HG03565 (cell line): ENCODE measurements around the gene MACROD2.

Experiments
- ATAC-seq: cut with Tn5 transposase; IDR thresholded peaks from one replicate; pipeline ENCODE4 v1.9.1; 2021; ENCODE audit warnings: mild to moderate bottlenecking, moderate library complexity; ENCODE audit not compliant: unreplicated experiment

The MACROD2 gene

GRCh38 chr20:15658295-15658694, 1663.0 kb downstream of the MACROD2 start:
- no peak for ATAC-seq

GRCh38 chr20:15673206-15673605, 1677.9 kb downstream of the MACROD2 start:
- no peak for ATAC-seq

- ATAC-seq, result no peak
These were observed 1679.1 kb downstream of the MACROD2 start for GRCh38 chr20:15674253-15675060.

- ATAC-seq, result no peak
These were observed 1679.8 kb downstream of the MACROD2 start for GRCh38 chr20:15675061-15675514.

- ATAC-seq, result no peak
These were observed 1680.6 kb downstream of the MACROD2 start for GRCh38 chr20:15675813-15676484.

GRCh38 chr20:15676815-15677214, 1681.5 kb downstream of the MACROD2 start:
- no peak for ATAC-seq

- ATAC-seq, result no peak
These were observed 1687.4 kb downstream of the MACROD2 start for GRCh38 chr20:15682690-15683089.

GRCh38 chr20:15692570-15692969, 1697.3 kb downstream of the MACROD2 start:
- ATAC-seq, result no peak

GRCh38 chr20:15699431-15700146, 1704.3 kb downstream of the MACROD2 start:
- ATAC-seq, result no peak

GRCh38 chr20:15700147-15700765, 1704.9 kb downstream of the MACROD2 start:
- ATAC-seq, result no peak

GRCh38 chr20:15702161-15702560, 1706.8 kb downstream of the MACROD2 start:
- ATAC-seq, result no peak

- no peak for ATAC-seq
These were observed 1708.0 kb downstream of the MACROD2 start for GRCh38 chr20:15703171-15703911.

GRCh38 chr20:15705975-15706374, 1710.7 kb downstream of the MACROD2 start:
- no peak for ATAC-seq

GRCh38 chr20:15706719-15707118, 1711.4 kb downstream of the MACROD2 start:
- no peak for ATAC-seq

GRCh38 chr20:15708984-15709598, 1713.8 kb downstream of the MACROD2 start:
- ATAC-seq, result no peak

- no peak for ATAC-seq
These were observed 1715.3 kb downstream of the MACROD2 start for GRCh38 chr20:15710636-15711035.

- ATAC-seq, result no peak
These were observed 1715.9 kb downstream of the MACROD2 start for GRCh38 chr20:15711177-15711576.

- no peak for ATAC-seq
These were observed 1720.9 kb downstream of the MACROD2 start for GRCh38 chr20:15716256-15716655.

GRCh38 chr20:15726416-15726815, 1731.1 kb downstream of the MACROD2 start:
- ATAC-seq, result no peak

GRCh38 chr20:15734052-15734451, 1738.7 kb downstream of the MACROD2 start:
- no peak for ATAC-seq
